GM19240 (cell line): ENCODE measurements around the gene MAP4K3.
A peak's percentile ranks its signal among the peaks of the same experiment; 100 is the strongest.

ENCODE experiments used
- DNase-seq: peaks from one replicate; pipeline ENCODE4 v3.0.0; 2011; ENCODE audit warnings: low spot score; ENCODE audit not compliant: insufficient read length

Gene MAP4K3

GRCh38 chr2:39445934-39446333 lies 8.8 kb upstream of the MAP4K3 start:
- DNase-seq, result no peak

DNA sequence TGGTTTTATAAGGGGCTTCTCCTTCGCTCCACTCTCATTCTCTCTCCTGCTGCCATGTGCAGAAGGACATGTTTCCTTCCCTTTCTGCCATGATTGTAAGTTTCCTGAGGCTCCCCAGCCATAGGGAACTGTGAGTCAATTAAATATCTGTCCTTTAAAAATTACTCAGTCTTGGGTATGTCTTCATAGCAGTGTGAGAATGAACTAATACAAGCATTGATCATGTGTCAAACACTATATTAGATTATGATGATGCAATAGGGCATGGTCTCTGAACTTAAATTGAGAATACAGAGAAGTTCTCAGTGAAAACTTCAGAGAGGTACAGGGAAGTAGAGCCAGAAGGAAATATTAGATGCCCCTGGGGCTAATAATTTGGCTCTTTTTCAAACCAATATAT lies 5.9 kb upstream of the MAP4K3 start:
- DNase-seq, result no peak

- DNase-seq, result peak; percentile 15
These were observed 624 bp upstream of the MAP4K3 start for GRCh38 chr2:39437522-39438296.

DNA sequence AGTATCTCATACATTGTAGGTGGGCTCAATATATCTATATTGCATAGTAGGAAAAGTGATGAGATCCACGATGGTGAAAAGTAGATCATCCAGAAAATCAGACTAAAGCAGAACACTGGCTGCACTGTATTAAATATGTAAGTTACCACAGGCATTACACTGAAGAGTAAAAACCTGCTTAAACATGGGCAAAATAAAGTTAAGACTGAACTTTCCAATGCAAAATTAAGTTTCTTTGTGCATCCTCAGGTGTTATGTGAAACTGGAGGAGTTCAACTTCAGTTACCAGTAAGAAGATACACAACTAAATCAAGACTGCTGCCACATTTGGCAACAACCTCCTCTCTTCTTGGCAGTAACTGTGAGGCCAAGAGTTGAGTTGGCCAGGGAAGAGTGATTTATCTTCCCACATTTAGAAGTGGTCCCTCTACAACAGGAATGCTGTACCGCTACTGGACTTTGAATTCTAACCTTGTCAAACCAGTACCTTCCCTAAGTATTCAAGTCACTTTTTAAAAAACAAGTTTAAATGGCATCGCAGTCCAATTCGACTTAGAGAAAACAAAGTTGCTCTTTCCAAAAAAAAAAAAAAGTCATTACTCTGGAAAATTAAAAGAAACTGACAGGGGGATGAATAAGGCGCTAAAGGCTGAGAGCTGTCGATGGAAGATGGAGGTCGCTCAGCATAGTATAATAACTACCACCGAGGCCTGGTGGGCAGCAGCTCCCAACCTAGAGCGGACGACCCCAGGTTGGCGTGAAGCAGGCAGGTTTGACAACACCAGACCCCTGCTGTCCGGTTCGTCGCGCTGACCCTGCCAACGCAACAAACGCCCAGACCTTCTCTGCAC lies 1.1 kb downstream of the MAP4K3 start:
- DNase-seq, result no peak

DNA sequence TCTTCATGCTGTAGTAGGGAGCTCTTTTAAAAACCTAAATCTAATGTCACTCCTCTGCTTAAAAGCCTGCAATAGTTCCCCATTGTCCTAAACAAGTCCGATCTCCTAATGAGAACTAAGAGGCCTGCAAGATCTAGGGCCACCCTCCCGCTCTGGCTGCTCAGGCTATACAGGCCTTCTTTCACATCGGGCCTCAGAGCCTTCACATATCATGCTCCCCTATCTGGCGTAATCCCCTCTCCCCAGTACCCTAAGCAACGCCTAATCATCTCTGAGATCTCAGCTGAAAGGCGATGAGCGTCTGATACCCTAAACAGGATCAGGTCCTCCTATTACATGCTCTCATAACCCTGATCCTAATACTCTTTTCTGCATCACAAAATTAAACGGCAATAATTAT lies 1.9 kb downstream of the MAP4K3 start:
- DNase-seq, result no peak

DNA sequence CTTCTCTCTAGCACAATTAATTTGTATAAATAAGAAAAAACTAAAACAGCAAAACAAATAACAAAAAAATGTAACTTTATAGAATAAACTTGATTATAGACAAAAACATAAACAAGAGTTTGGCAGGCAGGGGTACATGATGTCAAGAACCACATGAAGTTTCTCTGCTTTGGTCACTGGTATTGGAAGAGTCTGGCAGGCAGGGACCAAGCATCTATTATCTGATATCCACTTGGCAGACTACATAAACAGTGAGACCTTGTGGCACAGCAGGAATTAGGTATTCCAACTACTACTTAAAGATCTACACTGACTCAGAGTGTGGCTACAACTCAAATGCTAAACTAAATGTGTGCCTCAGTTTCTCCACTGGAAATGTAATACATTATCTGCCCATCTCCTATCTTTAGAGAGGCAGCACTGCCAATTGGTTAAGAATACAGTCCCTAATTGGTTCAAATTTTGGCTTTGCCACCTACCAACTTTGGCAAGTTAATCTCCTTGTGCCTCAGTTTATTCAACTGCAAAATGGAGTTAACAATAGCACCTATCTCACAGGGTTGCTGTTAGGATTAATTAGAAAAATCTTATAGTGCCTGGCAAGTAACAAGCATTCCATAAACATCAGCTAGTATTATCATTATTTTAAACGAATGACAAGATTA lies 2.7 kb downstream of the MAP4K3 start:
- no peak for DNase-seq

- no peak for DNase-seq
These were observed 3.4 kb downstream of the MAP4K3 start for GRCh38 chr2:39433586-39434195.

DNA sequence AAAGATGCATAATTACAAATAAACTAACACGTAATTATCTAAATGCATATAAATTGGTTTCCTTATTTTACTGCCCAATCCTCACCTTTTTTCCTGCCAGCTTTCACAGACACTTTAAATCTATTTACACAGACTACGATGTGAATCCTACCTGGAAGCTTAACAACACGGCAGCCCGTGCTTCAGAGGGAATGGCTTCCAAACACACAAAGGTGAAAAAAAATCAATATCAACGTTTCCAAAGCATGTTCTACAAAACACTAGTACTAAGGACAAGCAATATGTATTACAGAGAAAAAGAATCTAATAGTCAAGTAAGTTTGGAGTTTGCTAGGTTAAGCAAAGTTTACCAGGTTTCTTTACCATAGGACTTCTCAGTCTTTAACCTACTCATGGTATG lies 4.4 kb downstream of the MAP4K3 start:
- no peak for DNase-seq

DNA sequence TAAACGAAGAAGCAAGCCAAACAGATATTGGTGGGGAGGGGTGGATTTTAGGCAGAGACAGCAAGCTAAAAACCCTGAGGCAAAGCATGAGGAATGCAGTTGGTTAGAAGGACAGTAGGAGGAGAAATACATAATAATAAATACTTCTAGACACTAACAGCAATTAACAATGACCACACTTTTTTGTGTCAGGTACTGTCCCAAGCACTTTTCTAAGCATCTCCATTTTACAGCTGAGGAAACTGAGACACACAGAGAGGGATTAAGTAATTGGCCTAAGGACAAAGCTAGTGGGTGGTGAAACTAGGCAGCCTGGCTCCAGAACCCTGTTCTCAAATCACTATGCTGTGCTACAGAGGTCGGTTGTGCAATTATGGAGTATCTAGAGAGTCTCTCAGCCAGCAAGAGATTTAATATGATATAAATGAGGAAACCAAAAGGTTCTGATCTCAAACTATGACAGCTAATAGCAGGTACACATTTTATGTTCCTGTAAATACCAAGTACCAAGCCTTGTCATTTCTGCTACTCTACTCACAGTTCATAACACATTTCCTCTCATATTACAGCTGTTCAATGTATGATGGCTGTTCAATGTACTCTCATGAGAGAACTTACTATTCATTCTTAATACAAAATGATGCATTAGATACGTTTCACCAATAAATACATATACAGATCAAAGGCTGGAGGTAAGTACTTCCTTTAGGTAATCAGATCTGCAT lies 5.3 kb downstream of the MAP4K3 start:
- no peak for DNase-seq

DNA sequence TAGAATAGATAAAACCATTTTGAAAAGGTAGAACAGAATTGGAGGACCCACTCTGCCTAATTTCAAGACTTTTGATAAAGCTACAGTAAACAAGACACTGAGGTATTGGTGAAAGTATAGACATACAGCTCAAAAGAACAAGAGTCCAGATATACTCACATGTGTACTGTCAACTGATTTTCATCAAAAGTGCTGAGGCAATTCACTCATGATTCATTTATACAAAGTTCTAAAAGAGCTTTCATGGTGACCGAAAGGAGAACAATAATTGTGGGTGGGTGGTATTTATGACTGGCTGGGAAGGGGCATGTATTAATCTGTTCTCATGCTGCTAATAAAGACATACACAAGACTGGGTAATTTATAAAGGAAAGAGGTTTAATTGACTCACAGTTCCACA lies 7.3 kb downstream of the MAP4K3 start:
- DNase-seq, result no peak

GRCh38 chr2:39424951-39425350 lies 12.1 kb downstream of the MAP4K3 start:
- DNase-seq, result no peak

DNA sequence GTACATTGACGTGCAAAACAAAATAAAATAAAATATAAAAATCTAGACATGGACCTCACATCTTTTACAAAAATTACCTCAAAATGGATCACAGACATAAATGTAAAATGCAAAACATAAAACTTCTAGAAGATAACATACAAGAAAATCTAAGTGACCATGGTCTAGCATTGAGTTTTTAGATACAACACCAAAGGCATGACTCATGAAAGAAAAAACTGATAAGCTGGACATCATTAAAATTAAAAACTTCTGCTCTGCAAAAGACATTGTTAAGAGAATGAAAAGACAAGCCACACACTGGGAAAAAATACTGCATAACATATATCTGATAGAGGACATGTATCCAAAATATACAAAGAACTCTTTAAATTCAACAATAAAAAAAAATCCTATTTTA lies 14.4 kb downstream of the MAP4K3 start:
- DNase-seq, result no peak

GRCh38 chr2:39421354-39421753 lies 15.7 kb downstream of the MAP4K3 start:
- DNase-seq, result no peak

DNA sequence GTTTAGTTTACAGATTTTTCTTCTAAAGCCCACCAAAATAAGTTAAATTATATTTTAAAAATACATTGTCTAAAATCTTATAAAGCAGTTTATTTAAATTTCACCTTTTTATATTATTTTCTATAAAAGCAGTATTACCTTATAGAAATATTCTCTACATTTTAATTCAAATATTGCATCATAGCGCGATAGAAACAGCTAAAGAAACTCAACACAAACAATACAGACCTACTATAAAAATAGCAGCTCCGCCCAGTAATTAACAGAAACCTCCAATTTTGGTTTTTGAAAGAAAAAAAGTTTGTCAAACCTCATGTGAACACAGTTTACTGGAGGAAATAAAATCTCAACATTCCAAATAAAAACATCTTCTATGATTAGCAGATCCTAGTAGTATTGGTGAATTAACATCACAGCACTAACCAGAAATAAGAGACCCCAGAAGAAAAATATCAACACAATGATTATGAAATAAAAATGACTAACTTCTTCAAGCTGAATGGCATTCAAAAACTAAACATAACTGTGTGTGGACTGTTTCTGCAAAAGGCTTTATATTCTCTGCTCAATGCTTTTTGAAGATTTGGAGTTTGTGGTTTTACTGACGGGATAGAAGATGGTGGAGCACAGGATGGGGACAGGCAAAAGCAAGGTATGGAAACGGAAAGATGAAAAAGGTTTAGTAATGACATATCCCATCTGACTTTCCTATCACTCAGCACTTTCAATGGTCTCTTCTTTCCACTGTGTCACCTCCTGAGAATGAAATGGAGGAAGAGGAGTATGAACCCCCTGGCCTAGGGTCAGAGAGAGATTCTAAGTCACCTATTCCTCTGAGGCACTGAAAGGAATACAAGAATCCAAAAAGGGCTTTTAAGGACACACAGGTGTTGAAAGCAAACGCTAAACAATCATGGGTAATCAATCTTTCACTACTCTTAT lies 17.5 kb downstream of the MAP4K3 start:
- DNase-seq, result no peak

- DNase-seq, result no peak
These were observed 18.6 kb downstream of the MAP4K3 start for GRCh38 chr2:39418491-39418890.

- no peak for DNase-seq
These were observed 20.9 kb downstream of the MAP4K3 start for GRCh38 chr2:39416140-39416539.

- DNase-seq, result no peak
These were observed 23.9 kb downstream of the MAP4K3 start for GRCh38 chr2:39413063-39413737.

DNA sequence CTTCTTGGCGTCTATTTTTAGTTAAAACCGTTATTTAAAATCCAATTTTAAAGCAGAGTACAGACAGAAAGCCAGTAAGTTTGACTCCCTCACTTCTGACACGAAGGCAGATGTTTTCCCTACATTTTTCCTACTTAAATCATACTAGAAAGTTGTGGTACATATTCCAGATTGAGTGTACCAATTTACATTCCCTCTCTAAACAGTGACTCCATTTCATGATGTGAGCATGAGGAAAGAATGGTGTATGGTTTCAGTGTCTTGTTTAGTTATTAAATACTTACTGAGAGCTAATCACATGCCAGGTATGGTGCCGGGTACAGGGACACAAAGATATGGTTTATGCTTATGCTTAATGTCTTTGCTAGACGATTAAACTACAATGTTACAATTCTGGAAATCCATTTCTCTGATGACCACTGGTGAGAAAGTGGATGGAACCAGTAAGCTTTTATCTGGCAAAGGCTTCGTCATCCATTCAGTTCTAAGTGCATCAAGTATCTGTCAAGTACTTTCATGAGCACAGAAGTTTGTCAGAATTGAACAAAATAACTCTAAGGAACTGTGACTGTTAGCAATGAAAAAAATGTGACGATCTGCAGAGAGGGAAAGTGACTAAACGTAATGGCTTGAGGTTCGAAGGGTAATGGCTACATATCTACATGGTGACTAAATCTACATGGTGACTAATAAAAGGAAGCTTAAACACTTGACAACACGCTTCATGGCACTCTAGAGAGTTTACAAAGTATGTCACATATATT lies 25.7 kb downstream of the MAP4K3 start:
- no peak for DNase-seq
